ENCODE measurements around the gene LYRM9.
A peak's percentile ranks its signal among the peaks of the same experiment; 100 is the strongest.
"Not testable (repeated sequence)": the region's sequence is repeated elsewhere in the genome, so short reads cannot be mapped to it uniquely, and the experiment has no call there.

The LYRM9 gene

DNA sequence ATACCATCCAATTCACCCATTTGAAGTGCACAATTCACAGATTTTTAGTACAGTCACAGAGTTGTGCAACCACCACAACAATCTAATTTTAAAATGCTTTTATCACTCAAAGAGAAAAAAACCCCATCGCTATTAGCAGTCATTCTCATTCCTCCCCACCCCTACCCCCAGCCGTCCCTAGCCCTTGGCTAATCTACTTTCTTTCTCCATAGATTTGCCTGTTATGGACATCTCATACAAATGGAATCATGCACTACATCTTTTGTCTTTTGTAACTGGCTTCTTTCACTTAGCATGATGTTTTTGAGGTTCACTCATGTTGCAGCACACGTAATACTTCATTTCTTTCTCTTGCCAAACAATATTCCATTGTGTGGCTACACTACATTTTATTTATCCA, 20.4 kb downstream of the LYRM9 start:
- no peak for DNase-seq

DNA sequence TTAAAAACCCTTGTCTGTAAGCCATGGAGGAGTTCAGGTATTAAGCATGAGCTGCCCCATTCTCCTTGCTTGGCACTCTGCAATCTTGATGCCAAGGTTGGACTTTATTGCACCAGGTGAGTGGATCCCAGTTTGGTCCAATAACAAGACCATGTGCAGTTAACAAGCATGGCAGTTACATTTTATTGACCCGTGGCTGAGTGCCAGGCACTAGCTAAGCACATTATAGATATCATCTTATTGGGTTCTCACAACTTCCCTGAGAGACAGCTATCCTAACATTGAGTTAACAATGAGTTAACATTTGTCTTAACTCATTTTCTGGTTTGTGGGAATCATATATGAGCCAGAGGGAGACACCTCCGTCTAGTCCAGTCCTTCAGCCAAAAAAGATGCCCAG, 21.8 kb downstream of the LYRM9 start:
- no peak for DNase-seq

DNA sequence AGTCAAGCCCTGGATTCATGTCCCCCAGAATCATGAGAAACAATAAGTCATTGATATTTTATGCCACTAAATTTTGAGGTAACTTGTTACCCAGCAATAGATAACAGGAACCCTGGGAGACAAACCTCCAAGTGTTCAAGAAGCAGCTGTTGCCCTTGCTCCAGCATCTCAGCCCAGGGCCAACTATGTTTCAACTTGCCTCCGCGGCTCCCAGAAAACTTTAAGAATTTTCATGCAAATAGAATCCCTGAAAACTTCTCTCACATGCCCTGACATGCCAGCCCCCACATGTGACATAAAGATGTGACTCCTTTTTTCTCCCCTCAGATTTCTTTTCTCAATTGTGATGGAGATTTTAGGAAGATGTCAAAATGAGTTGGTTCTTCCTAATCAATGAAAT, 22.8 kb downstream of the LYRM9 start:
- DNase-seq: no peak

DNA sequence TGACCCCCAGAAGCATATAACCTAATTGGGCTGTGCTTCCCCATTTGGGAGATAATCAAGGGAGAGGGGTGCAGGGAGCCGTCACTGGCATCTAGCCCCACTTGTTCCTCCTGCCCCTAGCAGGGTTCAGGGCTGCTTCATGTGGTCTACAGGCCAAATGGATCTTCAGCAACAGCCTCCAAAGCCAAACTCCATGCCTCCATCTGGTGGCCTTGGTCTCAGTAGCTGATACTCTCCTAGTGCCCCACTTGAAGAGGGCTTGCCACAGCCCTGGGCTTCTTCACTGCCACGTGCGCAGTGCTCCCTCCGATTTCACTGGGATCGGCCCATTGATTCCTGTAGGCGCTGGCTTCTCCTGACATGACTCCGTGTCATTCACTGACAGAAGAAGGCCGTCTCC, 24.6 kb downstream of the LYRM9 start:
- DNase-seq: no peak

DNA sequence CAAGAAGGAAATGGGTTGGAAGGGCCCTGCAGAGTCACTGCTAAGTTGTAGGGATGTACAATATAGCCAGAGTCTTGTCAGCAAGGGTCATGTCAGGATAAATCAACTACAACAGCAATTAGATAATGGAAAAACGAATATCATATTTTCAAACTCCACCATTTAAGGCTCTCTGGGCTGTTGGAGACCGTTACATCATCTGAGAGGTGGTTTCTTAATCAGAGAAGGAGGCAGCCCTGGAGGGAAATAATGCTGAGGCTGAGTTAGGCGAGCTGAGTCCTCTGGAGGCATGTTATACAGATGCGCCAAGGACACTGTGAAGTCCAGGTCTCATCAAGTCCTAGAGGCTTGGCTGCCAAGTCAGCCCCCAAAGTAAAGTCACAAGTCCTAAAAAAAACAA, 30.3 kb downstream of the LYRM9 start:
- no peak for DNase-seq

DNA sequence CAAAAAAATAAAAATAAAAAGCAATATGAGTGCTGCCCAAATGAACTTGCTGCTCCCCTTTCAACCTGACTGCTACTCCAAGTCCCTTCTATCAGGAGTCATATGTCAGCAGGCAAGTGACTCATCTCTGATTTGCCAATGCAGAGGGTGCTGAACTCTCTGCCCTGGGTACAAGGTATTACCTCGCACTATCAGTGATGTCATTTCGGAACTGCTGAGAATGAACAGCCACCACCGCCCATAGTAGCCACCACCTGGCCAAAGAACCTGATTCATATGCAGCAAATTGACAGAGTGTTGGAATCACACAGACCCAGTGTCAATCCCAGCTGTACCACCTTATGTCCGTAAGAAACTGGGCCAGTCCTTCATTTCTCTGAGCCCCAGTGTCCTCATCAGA, 31.2 kb downstream of the LYRM9 start:
- DNase-seq: no peak

DNA sequence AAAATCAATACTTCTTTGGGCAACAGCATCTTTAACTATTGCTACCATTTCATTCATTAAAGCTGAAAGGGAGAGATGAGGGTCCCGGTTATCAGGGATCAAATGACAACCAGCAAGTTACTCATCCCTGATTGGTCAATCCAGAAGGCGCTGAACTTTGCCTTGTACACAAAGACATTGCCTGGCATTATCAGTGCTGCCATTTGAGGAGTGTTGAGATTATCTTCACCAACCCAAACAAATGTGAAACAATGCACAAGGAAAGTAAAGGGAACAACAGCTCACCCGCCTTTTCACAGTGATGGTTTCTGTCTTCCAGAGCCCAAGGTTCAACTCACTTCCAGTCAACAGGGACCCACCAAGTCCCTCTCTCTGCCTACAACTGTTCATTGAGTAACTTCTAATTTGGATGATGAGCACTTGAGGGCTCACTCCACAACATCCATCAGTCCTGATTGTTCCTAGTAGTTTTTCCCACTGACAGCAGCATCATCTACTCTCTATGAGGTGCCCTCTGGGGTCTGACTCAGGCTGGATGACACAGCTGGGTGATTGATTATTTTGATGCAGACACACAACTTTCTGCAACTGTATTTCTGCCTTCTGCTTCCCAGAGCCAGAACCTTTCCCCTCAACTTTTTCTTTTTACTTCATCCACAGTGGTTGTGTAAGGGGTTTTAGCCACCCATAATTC, 32.0 kb downstream of the LYRM9 start:
- DNase-seq: no peak

DNA sequence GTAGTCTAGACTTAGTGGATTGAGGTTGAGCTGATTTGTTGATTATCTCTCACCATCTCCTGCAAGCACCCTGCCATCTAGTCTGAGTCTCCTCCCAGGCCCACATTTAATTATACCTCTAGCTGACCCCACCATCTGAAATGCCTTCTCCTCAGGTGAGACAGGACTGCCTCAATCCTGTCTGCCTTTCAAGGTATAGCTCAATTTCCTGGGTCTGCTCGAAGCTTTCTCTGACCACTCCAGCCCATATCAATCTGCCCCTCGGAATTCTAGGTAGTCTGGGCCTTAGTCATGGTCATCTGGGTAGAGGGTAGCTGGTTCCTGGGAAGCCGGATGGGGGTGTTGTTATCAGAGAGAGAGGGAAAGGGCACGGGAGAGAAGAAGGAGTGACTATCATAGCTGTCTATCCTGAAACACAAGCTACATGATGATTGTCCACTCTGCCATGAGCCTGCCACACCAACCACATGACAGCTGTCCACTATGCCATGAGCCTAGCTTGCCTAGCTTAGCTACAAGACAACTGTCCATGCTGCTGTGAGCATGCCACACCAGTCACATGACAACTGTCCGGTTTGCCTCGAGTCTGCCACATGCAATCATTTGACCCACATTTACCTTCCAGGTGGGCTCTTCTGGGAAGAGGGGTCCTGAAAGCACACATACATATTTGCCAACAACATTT, 34.4 kb downstream of the LYRM9 start:
- DNase-seq: no peak

DNA sequence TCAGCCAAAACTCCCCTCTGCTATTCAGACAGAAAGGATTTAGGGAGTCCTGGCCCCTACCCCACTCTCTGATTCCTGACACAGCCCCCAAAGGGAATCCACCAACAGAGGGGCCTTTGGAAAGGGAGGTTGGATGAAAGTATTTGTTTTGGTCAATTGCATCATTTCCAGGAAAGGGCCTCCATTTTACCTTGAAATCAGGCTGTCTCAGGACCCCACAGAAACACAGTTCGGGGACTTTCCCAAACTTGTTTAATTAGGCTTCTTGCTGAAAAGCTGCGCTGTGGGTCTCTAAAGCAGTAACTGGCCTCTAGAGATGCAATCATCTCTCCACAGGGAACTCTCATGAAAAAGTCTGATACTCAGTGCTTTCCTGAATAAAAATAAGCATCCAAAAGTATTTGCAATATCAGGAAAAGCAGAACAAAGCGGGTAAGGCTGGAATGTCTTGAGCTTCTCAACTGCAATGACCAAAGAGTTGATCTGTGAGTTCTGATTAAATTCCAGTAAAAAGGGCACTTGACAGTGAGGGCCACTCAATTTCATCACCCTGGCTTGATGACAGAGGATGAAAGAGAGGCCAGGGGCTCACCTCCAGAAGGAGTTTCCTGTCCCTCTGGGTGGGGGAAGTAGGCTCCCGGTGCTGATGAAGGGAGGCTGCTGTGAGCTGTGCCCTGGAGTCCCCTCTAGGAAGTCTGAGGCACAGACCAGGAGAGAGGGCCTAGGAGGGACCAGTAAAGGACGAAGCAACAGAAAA, 36.3 kb downstream of the LYRM9 start:
- DNase-seq: no peak

DNA sequence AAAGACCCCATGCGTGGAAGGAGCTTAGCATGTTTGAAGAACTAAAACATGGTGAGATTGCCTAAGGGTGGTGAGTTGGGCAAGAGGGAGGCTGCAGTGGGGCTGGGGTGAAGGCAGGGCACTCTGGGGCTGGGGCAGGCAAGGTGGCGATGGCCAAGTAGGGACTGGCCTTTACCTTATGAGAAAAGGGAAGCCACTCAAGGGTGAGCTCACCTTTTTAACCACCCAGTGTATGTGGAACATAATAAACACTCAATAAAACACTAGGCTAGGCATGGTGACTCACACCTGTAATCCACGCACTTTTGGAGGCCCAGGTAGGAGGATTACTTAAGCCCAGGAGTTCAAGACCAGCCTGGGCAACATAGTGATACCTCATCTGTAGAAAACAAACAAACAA, 37.7 kb downstream of the LYRM9 start:
- DNase-seq: no peak

DNA sequence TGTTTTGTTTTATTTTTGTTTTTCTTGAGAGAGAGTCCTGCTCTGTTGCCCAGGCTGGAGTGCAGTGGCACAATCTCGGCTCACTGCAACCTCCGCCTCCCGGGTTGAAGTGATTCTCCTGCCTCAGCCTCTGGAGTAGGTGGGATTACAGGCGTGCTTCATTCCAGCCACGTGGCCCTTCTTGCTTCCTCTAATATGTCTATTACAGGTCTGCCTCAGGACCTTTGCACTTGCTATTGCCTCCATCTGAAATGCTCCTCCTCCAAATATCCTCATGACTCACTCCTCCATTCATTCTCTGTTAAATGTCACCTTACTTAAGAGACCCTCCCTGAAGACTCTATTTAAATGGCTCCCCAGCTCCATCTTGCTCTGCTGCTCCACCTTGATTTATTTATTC, 39.0 kb downstream of the LYRM9 start:
- DNase-seq: no peak

DNA sequence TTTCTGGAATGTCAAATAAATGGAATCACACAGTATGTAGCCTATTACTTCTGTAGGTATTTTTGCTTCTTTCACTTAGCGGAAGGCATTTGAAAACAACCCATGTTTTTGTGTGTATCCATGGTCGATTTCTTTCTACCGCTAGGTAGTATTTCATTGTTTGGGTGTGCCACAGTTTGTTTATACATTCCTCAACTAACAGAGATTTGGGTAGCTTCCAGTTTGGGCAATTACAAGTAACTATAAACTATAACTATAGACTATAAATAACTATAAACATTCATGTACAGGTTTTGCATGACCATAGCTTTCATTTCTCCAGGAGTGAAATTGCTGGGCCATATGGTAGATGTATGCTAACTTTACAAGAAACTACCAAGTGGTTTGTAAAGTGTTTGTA, 40.1 kb downstream of the LYRM9 start:
- no peak for DNase-seq

DNA sequence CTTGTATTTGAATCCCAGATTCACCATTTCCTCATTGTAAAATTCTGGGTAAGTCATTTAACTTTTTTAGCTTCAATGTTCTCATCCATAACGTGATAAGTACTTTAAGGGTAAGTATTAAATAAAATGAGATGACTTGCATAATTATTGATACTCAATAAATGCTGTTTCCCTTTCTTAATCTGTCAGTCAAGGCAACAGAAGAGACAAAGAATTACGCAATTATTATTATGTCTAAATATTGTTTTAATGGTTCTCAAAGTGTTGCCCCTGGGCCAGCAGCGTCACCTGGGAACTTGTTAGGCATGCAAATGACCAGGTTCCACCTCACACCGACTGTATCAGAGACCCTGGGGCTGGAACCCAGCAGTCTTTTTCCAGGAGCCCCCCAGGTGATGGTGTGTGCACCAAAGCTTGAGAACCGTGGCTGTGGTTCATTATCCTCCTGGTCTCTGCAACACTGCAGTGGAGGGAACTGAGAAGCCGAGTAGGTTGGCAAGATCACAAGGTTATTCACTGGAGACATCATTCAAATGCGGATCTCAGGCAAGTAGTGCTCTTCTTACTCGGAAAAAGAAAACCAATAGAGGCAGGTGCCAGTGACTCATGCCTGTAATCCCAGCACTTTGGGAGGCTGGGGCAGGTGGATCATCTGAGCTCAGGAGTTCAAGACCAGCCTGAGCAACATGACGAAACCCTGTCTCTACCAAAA, 43.5 kb downstream of the LYRM9 start:
- no peak for DNase-seq

DNA sequence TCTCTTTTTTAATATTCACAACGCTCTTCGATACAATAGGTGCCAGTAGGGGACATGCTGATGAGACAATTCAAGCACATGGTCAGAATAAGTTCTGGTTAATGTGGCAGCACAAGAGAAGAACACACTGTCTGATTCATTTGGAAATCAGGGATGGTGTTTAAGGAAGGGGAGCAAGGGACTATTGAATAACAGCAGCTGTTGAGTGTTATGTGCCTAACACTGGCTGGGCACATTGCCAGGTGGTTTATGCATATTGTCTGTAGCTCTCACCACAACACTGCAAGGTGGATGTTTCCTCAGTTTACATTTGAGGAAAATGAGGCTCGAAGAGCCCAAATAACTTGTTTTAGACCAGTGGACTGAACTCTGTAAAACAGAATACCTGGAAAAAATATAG, 44.2 kb downstream of the LYRM9 start:
- DNase-seq: peak; percentile 5

DNA sequence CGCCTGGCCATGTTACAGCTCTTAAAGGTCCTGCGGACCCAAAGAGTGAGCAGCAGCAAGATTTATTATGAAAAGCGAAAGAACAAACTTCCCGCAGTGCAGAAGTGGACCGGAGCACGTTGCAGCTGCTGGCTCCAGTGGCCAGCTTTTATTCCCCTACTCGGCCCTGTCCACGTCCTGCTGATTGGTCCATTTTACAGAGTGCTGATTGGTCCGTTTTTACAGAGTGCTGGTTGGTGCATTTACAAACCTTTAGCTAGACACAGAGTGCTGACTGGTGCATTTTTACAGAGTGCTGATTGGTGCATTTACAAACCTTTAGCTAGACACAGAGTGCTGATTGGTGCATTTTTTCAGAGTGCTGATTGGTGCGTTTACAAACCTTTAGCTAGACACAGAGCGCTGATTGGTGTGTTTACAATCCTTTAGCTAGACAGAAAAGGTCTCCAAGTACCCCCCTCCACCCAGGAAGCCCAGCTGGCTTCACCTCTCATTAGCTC, 46.3 kb downstream of the LYRM9 start:
- DNase-seq: not testable (repeated sequence)

DNA sequence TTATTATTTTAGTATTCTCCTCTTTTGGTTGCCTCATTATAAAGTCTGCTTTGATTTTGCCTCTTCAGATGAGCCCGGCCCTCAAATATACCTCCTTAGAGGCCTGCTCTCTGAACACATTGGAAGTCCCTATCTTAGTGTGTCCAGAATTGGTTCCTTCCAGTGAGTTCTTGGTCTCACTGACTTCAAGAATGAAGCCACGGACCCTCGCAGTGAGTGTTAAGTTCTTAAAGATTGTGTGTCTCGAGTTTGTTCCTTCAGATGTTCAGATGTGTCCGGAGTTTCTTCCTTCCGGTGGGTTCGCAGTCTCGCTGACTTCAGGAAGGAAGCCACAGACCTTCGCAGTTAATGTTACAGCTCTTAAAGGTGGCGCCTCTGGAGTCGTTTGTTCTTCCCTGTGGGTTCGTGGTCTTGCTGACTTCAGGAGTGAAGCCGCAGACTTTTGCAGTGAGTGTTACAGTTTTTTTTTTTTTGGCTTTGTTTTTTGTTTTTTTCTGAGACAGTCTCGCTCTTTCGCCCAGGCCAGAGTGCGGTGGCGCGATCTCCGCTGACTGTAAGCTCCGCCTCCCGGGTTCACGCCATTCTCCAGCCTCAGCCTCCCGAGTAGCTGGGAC, 47.0 kb downstream of the LYRM9 start:
- DNase-seq: no peak

DNA sequence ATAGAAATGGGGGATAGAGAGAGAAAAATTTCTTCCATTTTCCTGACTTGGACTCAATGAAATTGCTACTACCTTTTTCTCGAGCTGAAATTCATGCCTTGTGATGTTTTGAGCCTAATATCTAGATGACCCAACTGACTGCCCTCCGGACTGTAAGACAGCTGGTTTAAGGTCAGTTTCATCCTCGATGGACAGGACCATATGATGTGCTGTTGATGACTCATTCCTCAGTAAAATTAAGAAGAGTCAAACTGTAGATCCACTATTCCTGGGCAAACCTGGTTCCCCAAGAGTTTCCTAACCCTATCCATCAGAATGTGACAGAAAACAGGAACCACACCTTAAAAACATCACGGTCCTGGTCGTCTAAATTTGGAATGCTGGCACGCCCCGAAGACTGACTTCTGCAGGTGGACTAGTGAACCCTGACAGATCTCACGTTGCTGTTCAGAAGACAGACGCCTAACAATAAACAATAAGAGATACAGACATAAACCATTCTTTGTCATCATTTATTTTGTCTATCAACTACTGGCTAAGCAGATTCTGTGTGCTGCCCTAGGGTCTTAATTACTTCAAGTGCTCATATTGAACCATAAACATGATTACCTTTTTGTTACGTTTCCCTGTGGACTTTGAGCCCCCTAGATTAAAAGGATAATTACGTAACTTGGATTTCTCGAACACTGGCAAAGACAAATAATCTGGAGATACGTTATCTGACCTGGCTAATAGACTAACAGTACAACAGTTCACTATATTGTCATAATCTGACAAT, 47.7 kb downstream of the LYRM9 start:
- no peak for DNase-seq

DNA sequence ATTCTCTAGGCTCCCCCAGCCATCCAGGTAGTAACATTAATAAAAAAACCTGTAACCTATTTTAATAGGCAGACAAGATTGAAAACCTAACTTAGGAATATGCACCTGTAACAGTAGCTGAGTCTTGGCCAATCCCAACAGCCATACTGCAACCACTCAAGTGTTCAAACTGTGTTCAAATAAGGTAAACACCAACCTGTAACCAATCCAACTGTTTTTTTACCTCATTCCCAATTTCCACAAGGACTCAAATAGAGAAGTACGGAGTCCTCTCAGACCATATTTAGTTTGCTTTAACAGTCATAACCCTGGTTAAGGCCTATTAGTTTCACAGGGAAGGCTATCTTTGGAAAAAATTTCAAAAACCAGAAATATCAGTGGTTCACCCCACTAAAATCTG, 52.5 kb downstream of the LYRM9 start:
- no peak for DNase-seq

DNA sequence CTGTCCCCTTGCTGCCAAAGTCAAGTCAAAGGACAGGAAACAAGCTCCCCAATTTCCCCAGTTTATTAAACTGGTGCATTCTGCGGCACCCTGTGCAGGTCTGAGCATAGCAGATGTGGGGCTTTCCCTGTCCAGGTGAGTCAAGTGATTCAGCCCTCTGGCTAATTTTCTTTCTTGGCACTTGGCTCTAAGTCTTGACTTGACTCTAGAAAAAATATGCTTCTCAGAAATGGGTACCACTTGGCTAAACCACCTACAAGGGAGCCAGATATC, 52.8 kb downstream of the LYRM9 start:
- not testable (repeated sequence) for DNase-seq

DNA sequence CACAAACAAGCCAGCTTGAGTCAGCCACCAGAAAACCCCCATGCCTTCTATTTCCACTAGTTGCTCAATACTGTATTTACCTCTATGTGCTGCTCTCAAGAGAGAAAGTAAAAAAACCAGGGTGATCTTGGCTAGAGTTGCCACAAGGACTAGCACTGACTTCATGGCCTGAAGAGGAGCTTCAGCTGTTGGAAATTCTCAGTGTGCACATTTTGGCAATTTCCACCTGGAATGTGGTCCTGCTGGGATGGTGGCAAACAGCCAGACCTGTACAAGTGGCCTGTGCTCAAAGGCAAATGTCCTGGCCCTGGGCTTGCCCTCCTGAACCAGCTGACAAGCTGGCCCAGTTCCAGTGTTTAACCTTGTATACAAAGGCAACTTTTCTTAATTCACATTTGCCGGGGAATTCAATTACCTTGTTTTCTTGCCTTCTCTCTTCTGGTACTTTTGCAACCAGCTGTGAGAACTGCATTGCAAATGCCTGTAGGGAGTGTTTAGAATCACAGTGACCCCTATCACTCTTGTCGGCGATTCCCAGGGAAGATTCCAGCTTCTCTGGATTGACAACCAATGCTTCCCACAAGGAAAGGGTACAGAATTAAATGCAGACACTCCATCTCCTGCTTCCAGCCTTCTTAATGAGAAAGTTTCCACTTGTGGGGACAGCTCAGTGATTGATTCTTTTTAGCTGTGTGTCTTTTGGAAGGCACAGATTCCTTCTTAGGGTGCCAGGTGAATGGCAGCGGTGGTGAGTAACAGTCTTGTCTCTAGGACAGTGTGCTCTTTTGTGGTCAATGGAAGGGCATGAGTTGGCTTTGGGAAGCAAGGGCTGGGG, 53.4 kb downstream of the LYRM9 start:
- peak; percentile 7 for DNase-seq

DNA sequence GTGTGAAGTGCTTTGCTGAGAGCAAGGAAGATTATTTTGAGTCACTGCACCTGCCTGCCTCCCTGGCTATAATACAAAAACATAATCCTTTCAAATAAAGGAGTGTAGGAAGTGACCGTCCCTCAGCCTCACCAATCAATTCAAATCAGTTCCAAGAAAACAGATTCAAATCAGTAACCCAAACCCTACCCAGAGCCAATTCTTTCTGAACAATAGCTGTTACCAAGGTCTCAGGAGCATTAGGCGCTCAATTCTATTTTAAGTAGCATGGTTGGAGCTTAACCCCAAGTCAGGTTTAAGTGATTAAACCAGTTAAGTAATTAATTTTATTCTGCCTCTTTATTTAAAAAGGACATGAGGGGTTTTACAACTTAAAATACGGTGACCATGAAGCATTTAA, 54.6 kb downstream of the LYRM9 start:
- DNase-seq: not testable (repeated sequence)
